Measurements from ENCODE around the gene TMEM212.

The TMEM212 gene

DNA sequence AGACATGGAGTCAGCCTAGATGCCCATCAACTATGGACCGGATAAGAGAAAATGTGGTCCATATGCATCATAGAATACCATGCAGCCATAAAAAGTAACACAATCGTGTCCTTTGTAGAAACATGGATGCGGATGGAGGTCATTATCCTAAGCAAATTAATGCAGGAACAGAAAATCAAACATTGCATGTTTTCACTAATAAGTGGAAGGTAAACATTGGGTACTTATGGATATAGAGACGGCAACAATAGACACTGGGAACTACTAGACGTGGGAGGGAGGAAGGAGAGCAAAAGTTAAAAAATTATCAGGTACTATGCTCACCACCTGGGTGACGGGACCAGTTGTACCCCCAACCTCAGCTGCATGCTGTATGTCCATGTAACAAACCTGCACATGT is 35.3 kb upstream of the TMEM212 start:
- TF ChIP-seq, protein P1, sequence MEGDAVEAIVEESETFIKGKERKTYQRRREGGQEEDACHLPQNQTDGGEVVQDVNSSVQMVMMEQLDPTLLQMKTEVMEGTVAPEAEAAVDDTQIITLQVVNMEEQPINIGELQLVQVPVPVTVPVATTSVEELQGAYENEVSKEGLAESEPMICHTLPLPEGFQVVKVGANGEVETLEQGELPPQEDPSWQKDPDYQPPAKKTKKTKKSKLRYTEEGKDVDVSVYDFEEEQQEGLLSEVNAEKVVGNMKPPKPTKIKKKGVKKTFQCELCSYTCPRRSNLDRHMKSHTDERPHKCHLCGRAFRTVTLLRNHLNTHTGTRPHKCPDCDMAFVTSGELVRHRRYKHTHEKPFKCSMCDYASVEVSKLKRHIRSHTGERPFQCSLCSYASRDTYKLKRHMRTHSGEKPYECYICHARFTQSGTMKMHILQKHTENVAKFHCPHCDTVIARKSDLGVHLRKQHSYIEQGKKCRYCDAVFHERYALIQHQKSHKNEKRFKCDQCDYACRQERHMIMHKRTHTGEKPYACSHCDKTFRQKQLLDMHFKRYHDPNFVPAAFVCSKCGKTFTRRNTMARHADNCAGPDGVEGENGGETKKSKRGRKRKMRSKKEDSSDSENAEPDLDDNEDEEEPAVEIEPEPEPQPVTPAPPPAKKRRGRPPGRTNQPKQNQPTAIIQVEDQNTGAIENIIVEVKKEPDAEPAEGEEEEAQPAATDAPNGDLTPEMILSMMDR (IDR thresholded peaks at IDR 0.05; ENCODE audit: borderline replicate concordance, insufficient read depth, low read depth, low read length): no peak
- no peak overlapping the region for H3K4me3 ChIP-seq (ENCODE audit: low read depth, low read length)

DNA sequence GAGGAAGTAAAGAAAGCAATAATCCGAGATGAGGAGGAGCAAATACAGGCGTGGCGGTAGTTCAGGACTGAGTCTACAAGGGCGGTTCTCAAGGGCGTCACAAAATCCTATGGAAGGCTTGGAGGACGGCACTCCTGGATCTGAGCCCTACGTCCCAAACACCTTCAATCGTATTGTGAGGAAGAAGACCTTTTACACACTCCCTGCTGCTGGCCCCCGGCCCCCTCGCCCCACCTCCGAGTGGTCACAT is 33.6 kb upstream of the TMEM212 start:
- peak overlapping the region; percentile 57 for H3K4me3 ChIP-seq (ENCODE audit: low read depth, low read length)

DNA sequence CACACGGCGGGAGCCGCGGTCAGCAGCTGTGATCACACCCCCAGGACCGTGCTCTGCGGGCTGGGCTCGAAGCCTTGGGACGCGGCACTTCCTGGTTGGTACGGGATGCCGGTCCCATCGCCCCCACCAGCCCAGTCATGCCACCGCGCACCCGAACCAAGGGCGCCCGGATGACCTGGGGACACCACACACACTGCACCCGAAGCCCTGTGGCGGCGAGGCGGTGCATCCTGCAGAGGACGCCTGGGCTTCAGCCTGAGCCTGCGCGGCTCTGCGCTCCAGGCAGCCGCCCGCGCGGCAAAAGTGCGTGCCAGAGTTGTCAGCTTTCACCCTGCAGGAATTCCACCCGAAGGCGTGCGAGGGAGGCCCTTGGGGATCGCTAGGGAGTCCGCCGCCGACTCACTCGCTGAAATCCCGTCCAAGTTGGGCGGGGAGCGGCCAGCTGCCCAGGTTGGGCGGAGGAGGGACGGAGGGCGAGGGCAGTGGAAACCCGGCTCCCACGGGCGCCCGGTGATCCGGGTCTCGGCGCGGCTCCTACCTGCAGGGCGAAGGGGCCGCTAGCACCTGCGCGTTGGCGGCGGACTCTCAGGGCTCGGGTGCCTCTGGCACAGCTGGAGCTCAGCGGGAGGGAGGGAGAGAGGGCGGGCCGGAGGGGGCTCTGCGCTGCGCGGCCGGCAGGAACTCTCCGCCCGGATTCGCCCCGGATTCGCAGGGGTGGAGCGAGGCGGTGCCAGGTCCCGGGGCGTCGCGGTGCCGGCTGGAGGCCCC is 33.1 kb upstream of the TMEM212 start, which contains the start of gene PLD1:
Gene PLD1, minus strand, starts transcription at position 623 of the 768 bp plus-strand sequence. CDS start 72,432 bp downstream, outside the sequence.
- TF ChIP-seq, protein P1 (IDR thresholded peaks at IDR 0.05; ENCODE audit: borderline replicate concordance, insufficient read depth, low read depth, low read length): 0 out of 2 replicates have a peak, but pooled peaks have one; percentile 1
- H3K4me3 ChIP-seq (ENCODE audit: low read depth, low read length): peak within 1 kb of the TSS; percentile 57

More for the DNA sequence above, 33.6 kb upstream of the TMEM212 start:
- TF ChIP-seq, protein P1 (IDR thresholded peaks at IDR 0.05; ENCODE audit: borderline replicate concordance, insufficient read depth, low read depth, low read length): no peak

DNA sequence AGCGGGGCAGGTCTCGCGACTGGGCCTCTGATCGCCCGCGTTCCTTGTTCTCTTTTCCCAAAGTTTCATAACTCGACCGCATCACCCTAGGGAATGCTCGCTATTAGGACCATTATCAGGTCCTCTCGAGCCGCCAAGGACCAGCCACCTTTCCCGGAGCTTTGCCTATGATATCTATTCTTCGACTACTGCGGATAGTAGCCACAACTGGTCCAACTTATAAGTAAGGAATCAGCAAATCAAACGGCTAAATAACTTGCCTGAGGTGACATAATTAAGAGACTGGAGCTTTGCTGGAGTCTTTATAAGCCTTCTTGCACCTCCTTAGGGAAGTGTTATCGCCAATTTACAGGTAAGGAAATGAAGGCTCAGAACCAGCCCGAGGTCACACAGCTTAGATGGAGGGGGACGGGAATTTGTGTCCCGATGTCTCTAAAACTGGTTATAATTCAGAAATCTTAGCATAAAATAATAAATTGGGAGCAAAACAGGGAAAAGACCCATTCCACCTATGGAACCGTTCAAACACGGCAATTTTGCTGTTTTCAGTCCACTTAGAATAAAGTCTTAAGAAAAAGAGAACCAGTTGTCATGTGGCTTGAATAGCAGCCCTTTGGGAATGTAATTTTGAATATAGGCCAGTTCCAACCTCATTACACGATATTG is 32.4 kb upstream of the TMEM212 start:
- TF ChIP-seq, protein P1 (IDR thresholded peaks at IDR 0.05; ENCODE audit: borderline replicate concordance, insufficient read depth, low read depth, low read length): no peak
- peak overlapping the region; percentile 57 for H3K4me3 ChIP-seq (ENCODE audit: low read depth, low read length)

DNA sequence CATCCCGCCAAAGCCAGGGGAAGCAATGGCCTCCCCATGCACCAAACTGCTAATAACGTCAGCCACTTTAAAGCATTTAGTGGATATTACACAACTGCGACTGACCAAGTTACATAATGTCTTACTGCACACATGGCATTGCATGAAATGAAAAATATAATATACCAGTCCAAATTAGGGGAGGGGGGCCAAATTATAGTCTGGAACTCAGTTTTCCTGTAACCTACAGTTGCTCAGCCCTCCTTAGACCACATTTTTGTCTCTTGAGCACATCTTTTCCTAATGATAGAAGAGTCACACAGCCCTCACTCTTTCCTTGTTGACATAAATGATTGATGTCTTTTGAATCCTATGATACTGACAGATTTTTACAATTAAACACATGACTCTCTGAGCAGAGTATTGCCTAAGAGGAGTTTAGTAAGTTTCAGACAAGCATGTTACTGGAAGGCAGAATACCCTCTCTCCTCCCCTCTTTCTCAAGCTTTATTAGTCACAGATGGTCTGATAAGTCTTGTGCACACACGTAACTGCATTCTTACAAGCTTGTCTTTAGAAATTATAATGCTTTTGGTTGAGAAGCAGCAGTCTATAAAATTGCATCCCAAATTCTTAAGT is 31.7 kb upstream of the TMEM212 start:
- TF ChIP-seq, protein P1 (IDR thresholded peaks at IDR 0.05; ENCODE audit: borderline replicate concordance, insufficient read depth, low read depth, low read length): no peak
- H3K4me3 ChIP-seq (ENCODE audit: low read depth, low read length): no peak overlapping the region

DNA sequence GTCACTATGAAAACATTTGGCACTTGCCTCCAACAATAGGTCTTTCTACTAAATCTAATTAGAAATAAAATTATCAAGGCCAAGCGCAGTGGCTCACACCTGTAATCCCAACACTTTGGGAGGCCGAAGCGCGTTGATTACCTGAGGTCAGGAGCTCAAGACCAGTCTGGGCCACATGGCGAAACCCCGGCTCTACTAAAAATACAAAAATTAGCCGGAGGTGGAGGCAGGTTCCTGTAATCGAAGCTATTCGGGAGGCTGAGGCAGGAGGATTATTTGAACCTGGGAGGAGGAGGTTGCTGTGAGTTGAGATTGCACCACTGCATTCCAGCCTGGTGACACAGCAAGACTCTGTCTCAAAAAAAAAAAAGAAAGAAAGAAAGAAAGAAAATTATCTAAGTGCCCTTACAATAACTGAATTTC is 31.2 kb upstream of the TMEM212 start:
- H3K4me3 ChIP-seq (ENCODE audit: low read depth, low read length): no peak overlapping the region

More for the DNA sequence above, 31.2 kb upstream of the TMEM212 start:
- TF ChIP-seq, protein P1 (IDR thresholded peaks at IDR 0.05; ENCODE audit: borderline replicate concordance, insufficient read depth, low read depth, low read length): no peak

Measured in GM12875 (cell line).